HFFc6 (cell line): ENCODE results near the gene CCDC134. TPM values are rescaled to one million over a fixed set of nuclear protein-coding genes. Genes with fewer than 3 reads are reported as not detected.
"Not testable (repeated sequence)": the region's sequence is repeated elsewhere in the genome, so short reads cannot be mapped to it uniquely, and the experiment has no call there.

ENCODE experiments used
- DNase-seq: peaks from one replicate; pipeline ENCODE4 v3.0.0-alpha.2; 2018
- H3K27ac Mint-ChIP-seq: 2 replicates; pipeline ENCODE4 v1.8.0; 2020; ENCODE audit warnings: mild to moderate bottlenecking, mixed read lengths
- H3K27me3 Mint-ChIP-seq: 2 replicates; pipeline ENCODE4 v1.8.0; 2021; ENCODE audit warnings: mild to moderate bottlenecking, moderate library complexity, mixed read lengths; ENCODE audit not compliant: insufficient read depth
- H3K36me3 Mint-ChIP-seq: 2 replicates; pipeline ENCODE4 v1.8.0; 2021; ENCODE audit warnings: low read depth, mixed read lengths
- H3K4me1 Mint-ChIP-seq: 2 replicates; pipeline ENCODE4 v1.8.0; 2020; ENCODE audit warnings: low read depth, mixed read lengths
- H3K4me3 Mint-ChIP-seq: 2 replicates; pipeline ENCODE4 v1.8.0; 2020; ENCODE audit warnings: mild to moderate bottlenecking, moderate library complexity, mixed read lengths
- H3K9me3 Mint-ChIP-seq: 2 replicates; pipeline ENCODE4 v1.8.0; 2020; ENCODE audit warnings: mild to moderate bottlenecking, mixed read lengths
- CTCF ChIP-seq: fragments of 200-600 bp; sonication (generic); IDR thresholded peaks from 2 replicates; pipeline ENCODE4 v1.5.0; 2021; ENCODE audit warnings: antibody characterized with exemption, mild to moderate bottlenecking
- total RNA-seq, 6 experiments: library from RNA; stranded (reverse); fragmentation: NEBNext Ultra II Directional; extraction: Animal tissue kit (Norgen Biotek cat#: 25700); gene quantifications; 2 replicates in 1 of 6; 3 replicates in 5 of 6; pipeline ENCODE4 v1.2.3, GENCODE V29; 2021

Gene CCDC134
- total RNA-seq, 6 experiments from 2014 or later, result 8.9 to 10.4 (median 9.1) TPM

GRCh38 chr22:41833369-41834004 lies 33.0 kb downstream of the CCDC134 start:
- DNase-seq, result no peak
- H3K9me3 Mint-ChIP-seq, result no peaks in the 10 kb centered on the region
- no peaks in the 10 kb centered on the region; the same call in 1 of the 2 replicates for H3K27me3 Mint-ChIP-seq
- H3K4me1 Mint-ChIP-seq, result peaks cover 25% of the 10 kb centered on the region
- H3K27ac Mint-ChIP-seq, result peak overlapping the region; percentile 70
- peaks cover 11% of the 10 kb centered on the region for H3K36me3 Mint-ChIP-seq
- TF ChIP-seq CTCF, result 0 out of 2 replicates have a peak, but pooled peaks have one; percentile 21
- H3K4me3 Mint-ChIP-seq, result peak overlapping the region; percentile 94

GRCh38 chr22:41834005-41834944 lies 33.8 kb downstream of the CCDC134 start:
- Mint-ChIP-seq H3K27me3 (no peaks in the 10 kb centered on the region; the same call in 1 of the 2 replicates), H3K9me3 (no peaks in the 10 kb centered on the region), H3K4me3 (peak overlapping the region; percentile 94), H3K36me3 (peaks cover 11% of the 10 kb centered on the region), H3K4me1 (peaks cover 25% of the 10 kb centered on the region), H3K27ac (peak overlapping the region; percentile 70)
- TF ChIP-seq CTCF, result no peak
- no peak for DNase-seq

- Mint-ChIP-seq H3K36me3 (peaks cover 11% of the 10 kb centered on the region), H3K4me1 (peaks cover 25% of the 10 kb centered on the region)
- not testable (repeated sequence) for H3K27me3 Mint-ChIP-seq, H3K27ac Mint-ChIP-seq, H3K9me3 Mint-ChIP-seq, H3K4me3 Mint-ChIP-seq, DNase-seq
Measured at GRCh38 chr22:41835462-41835861, 35.0 kb downstream of the CCDC134 start.

- Mint-ChIP-seq H3K36me3 (peaks cover 11% of the 10 kb centered on the region), H3K4me3 (no peak overlapping the region), H3K27ac (no peak overlapping the region), H3K27me3 (no peaks in the 10 kb centered on the region; the same call in 1 of the 2 replicates), H3K9me3 (no peaks in the 10 kb centered on the region), H3K4me1 (peaks cover 32% of the 10 kb centered on the region)
- TF ChIP-seq CTCF, result no peak
- no peak for DNase-seq
Measured at GRCh38 chr22:41836551-41836950, 36.1 kb downstream of the CCDC134 start.

GRCh38 chr22:41838842-41839618 lies 38.6 kb downstream of the CCDC134 start:
- H3K27me3 Mint-ChIP-seq, result no peaks in the 10 kb centered on the region
- DNase-seq, result no peak
- TF ChIP-seq CTCF, result no peak
- no peak overlapping the region for H3K4me3 Mint-ChIP-seq
- no peak overlapping the region for H3K27ac Mint-ChIP-seq
- peaks cover 11% of the 10 kb centered on the region for H3K36me3 Mint-ChIP-seq
- H3K4me1 Mint-ChIP-seq, result peaks cover 18% of the 10 kb centered on the region
- no peaks in the 10 kb centered on the region for H3K9me3 Mint-ChIP-seq
